ENCODE data around the gene PINK1.

Gene PINK1

DNA sequence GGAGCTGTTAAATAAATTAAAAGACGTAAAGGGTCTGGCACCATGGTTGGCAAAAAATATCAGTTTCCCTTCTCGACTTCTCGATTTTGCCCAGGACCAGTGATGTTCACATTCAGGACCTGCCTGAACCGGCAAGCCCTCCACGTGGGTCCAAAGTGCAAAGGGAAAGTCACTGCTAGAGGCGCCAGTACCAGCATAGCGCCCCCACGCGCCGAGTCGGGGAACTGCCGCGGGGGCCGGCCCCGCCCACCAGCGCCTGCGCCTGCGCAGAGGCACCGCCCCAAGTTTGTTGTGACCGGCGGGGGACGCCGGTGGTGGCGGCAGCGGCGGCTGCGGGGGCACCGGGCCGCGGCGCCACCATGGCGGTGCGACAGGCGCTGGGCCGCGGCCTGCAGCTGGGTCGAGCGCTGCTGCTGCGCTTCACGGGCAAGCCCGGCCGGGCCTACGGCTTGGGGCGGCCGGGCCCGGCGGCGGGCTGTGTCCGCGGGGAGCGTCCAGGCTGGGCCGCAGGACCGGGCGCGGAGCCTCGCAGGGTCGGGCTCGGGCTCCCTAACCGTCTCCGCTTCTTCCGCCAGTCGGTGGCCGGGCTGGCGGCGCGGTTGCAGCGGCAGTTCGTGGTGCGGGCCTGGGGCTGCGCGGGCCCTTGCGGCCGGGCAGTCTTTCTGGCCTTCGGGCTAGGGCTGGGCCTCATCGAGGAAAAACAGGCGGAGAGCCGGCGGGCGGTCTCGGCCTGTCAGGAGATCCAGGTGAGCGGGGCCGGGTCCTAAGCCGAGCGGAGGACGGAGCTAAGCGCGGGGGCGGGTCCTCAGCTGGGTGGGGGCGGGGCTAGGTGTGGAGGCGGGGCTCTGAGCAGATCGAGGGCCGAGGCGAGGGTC, at the start of gene PINK1:
Gene PINK1 (plus strand): TSS at position 269 of the 875 bp plus-strand sequence. CDS start 91 bp downstream, at position 360.
- in situ Hi-C loops (cut with MboI; ENCODE audit: low pct_unique_long_range_greater_than_20kb, low sequenced_read_pairs, unreplicated experiment): loop anchor here (25.0 kb wide), 1 partner anchor 96 kb away; no protein-coding TSS in a partner anchor
- DNase-seq (ENCODE audit: low spot score): peak; percentile 93

DNA sequence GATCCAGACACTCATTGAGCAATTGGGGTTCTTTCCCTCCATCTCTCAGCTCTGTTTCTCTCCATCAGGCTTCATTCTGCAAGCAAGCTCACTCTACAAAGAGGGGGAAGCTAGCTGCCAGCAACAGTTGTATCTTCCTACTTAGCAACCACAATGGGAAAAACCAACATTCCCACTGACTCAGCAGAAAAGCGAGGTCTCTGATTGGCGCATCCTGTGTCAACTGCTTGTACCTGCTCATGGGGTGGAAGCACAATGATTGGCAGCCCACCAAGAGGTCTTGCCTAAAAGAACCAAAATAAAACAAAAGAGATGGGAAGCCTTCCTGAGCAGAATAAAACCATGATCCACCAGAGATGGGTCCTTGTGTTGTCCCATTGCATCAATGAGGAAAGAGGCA, 48.4 kb upstream of the PINK1 start:
- no peak for DNase-seq (ENCODE audit: low spot score)
- TF ChIP-seq, protein P1, sequence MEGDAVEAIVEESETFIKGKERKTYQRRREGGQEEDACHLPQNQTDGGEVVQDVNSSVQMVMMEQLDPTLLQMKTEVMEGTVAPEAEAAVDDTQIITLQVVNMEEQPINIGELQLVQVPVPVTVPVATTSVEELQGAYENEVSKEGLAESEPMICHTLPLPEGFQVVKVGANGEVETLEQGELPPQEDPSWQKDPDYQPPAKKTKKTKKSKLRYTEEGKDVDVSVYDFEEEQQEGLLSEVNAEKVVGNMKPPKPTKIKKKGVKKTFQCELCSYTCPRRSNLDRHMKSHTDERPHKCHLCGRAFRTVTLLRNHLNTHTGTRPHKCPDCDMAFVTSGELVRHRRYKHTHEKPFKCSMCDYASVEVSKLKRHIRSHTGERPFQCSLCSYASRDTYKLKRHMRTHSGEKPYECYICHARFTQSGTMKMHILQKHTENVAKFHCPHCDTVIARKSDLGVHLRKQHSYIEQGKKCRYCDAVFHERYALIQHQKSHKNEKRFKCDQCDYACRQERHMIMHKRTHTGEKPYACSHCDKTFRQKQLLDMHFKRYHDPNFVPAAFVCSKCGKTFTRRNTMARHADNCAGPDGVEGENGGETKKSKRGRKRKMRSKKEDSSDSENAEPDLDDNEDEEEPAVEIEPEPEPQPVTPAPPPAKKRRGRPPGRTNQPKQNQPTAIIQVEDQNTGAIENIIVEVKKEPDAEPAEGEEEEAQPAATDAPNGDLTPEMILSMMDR (IDR thresholded peaks at IDR 0.05; ENCODE audit: extremely low read depth, insufficient read depth, missing control alignments): no peak
- in situ Hi-C loops (cut with MboI; ENCODE audit: low pct_unique_long_range_greater_than_20kb, low sequenced_read_pairs, unreplicated experiment): no loop called here

More for the DNA sequence above, at the start of gene PINK1:
- TF ChIP-seq, protein P1 (IDR thresholded peaks at IDR 0.05; ENCODE audit: extremely low read depth, insufficient read depth, missing control alignments): peak; percentile 100

DNA sequence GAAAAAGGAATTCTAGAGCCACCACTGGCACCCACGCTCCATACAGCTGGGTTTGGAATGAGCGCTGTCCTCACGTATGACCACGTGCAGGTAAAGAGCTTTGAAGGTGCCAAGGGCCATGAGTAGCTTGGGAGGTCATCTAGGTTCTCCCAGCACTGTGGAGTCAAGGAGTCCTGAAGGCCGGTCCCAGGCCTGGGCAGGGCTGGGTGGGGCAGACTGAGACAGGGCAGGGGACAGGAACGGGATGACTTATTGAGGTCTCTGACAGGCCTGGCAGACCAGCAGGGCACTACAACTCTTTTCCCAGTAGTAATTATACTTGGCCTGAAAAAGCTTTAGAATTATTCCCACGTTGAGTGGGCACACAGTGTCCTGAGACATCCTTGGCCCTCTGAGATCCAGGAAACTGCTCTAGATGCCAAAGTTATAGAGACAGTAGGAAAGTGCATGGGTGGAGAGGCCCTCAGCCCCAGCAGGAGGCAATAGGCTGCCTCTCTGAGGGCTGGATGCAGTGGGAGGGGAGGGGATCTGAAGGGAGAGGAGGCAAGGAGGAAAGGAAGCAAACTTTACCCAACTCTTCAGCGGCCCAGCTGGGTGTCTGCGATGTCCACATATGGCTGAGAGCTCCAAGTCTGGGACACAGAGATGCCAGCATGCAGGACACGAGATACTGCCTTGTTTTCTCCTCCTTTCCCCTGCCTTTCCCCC, 46.2 kb upstream of the PINK1 start:
- no peak for DNase-seq (ENCODE audit: low spot score)
- in situ Hi-C loops (cut with MboI; ENCODE audit: low pct_unique_long_range_greater_than_20kb, low sequenced_read_pairs, unreplicated experiment): no loop called here
- TF ChIP-seq, protein P1 (IDR thresholded peaks at IDR 0.05; ENCODE audit: extremely low read depth, insufficient read depth, missing control alignments): no peak

DNA sequence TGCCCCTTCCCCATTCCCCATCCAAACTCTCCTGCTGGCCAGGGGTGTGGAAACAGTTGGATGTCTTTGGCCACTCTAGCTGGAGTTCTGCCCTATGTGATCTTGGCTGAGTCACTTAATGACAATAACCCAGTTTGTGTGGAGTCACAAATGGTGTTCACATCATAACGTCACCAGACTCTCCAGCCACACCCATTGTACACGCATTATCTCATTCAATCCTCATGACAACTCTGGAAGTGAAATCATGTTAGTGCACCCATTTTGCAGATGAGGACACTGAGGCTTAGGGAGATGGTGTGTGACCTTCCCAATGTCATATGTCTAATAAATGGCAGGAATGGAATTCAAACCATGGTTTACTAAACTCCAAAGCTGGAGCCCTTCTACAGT, 45.6 kb upstream of the PINK1 start:
- TF ChIP-seq, protein P1 (IDR thresholded peaks at IDR 0.05; ENCODE audit: extremely low read depth, insufficient read depth, missing control alignments): no peak
- in situ Hi-C loops (cut with MboI; ENCODE audit: low pct_unique_long_range_greater_than_20kb, low sequenced_read_pairs, unreplicated experiment): no loop called here
- DNase-seq (ENCODE audit: low spot score): no peak

DNA sequence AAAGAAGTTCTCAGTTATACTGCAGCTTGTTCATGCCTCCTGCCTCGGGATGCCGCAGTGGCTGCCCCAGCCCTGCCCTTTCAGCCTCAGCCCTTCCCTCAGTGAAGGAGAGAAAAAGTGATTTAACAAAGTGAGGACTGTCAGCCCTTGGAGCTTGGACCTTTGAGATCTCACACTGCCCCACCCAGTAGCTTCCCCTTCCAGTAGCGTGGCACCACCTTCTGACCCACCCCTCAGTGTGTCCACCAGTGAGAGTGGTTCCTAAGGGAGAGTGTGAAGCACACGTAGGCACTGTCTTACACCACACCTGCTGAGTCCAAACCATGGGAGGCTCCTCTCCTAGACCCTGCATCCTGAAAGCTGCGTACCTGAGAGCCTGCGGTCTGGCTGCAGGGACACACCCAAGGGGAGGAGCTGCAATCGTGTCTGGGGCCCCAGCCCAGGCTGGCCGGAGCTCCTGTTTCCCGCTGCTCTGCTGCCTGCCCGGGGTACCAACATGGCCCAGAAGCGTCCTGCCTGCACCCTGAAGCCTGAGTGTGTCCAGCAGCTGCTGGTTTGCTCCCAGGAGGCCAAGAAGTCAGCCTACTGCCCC, 44.5 kb upstream of the PINK1 start, which contains the start of gene CDA:
Gene CDA (plus strand): TSS at position 464 of the 592 bp plus-strand sequence. CDS start 33 bp downstream, at position 497.
- TF ChIP-seq, protein P1 (IDR thresholded peaks at IDR 0.05; ENCODE audit: extremely low read depth, insufficient read depth, missing control alignments): no peak
- no peak for DNase-seq (ENCODE audit: low spot score)
- in situ Hi-C loops (cut with MboI; ENCODE audit: low pct_unique_long_range_greater_than_20kb, low sequenced_read_pairs, unreplicated experiment): no loop called here
